ENCODE data around the gene RNLS. TPM values are rescaled to one million over a fixed set of nuclear protein-coding genes. Genes with fewer than 3 reads are reported as not detected.

RNLS gene
- total and polyA plus RNA-seq, 2 of the 4 experiments (the other 2 are of a cell fraction): 4.5 to 7.0 TPM

- 83% methylated on average over 1 of the region's 2 CpGs; no CpG with 5 or more reads in 1 of the 2 experiments for WGBS, 2 experiments (ENCODE audit: extremely low coverage in 2 of 2, insufficient read length in 1 of 2)
- Histone ChIP-seq H3K4ac (ENCODE audit: low read depth, low read length) (no peak overlapping the region), H4K20me1 (ENCODE audit: insufficient read depth, low read length) (no peaks in the 10 kb centered on the region), H3K4me1 (ENCODE audit: control insufficient read depth, insufficient read depth, low read length) (peaks cover 3% of the 10 kb centered on the region), H3K9me1 (ENCODE audit: insufficient read depth, low read length) (peaks cover 5% of the 10 kb centered on the region; the same call in 1 of the 2 replicates), H4K91ac (ENCODE audit: insufficient read depth, low read depth, low read length) (no peak overlapping the region), H3K23ac (ENCODE audit: low read depth, low read length) (no peak overlapping the region), H3K27ac (ENCODE audit: insufficient read depth, low read length) (no peak overlapping the region), H3K14ac (replicated peaks; ENCODE audit: low read depth, low read length) (peak overlapping the region; percentile 34; the same call in 1 of the 2 replicates), H3K56ac (ENCODE audit: extremely low read depth, insufficient read depth, low read length) (no peak overlapping the region), H2BK15ac (ENCODE audit: low read depth, low read length) (no peak overlapping the region), H3K4me2 (ENCODE audit: low read depth, low read length) (no peak overlapping the region), H2AK5ac (ENCODE audit: low read depth, low read length) (no peak overlapping the region), H2AFZ (replicated peaks; ENCODE audit: low read length, poor library complexity) (no peak overlapping the region), H3K18ac (ENCODE audit: low read depth, low read length) (no peak overlapping the region), H3K4me3 (ENCODE audit: insufficient read depth, low read depth, low read length) (no peak overlapping the region), H2BK5ac (ENCODE audit: low read depth, low read length, poor library complexity, severe bottlenecking) (no peak overlapping the region), H3K79me1 (ENCODE audit: low read depth in 1 of 2, low read length in 2 of 2) (no peaks in the 10 kb centered on the region), H2BK20ac (ENCODE audit: low read depth, low read length) (no peak overlapping the region), H3K9me3 (ENCODE audit: control insufficient read depth, insufficient read depth, low read length) (no peaks in the 10 kb centered on the region), H4K5ac (ENCODE audit: low read depth, low read length) (no peak overlapping the region), H2BK120ac (ENCODE audit: low read depth, low read length) (no peak overlapping the region), H2AK9ac (replicated peaks; ENCODE audit: low read depth, low read length, poor library complexity) (no peak overlapping the region), H3K27me3 (ENCODE audit: control insufficient read depth, insufficient read depth, low read length) (no peaks in the 10 kb centered on the region), H3K9ac (ENCODE audit: low read depth, low read length) (no peak overlapping the region), H4K8ac (ENCODE audit: low read depth in 2 of 2, low read length in 2 of 2) (no peak overlapping the region), H3K36me3 (ENCODE audit: control insufficient read depth, insufficient read depth, low read length) (no peaks in the 10 kb centered on the region)
- dilution Hi-C loops (cut with HindIII; ENCODE audit: low sequenced_read_pairs, unreplicated experiment) (no loop called here), in situ Hi-C loops (cut with MboI; ENCODE audit: low sequenced_read_pairs) (no loop called here), intact Hi-C loops (cut with micrococcal nuclease) (loop anchor here (10.0 kb wide), 1 partner anchor 385 kb away; the partner anchor contains the start of genes KLLN and PTEN)
- TF ChIP-seq SMC3 (IDR thresholded peaks at IDR 0.05; ENCODE audit: low read depth, low read length): no peak
- no peak for TF ChIP-seq ELK1 (IDR thresholded peaks at IDR 0.05; ENCODE audit: borderline replicate concordance, low read depth, low read length)
- no peak for TF ChIP-seq BHLHE40 (IDR thresholded peaks at IDR 0.05; ENCODE audit: low read depth, low read length)
- no peak for TF ChIP-seq CTCF (conservative IDR thresholded peaks at IDR 0.05; ENCODE audit: low read depth, low read length)
- no peak for TF ChIP-seq CEBPB (IDR thresholded peaks at IDR 0.05; ENCODE audit: low read depth, low read length)
- no peak for TF ChIP-seq FOS (IDR thresholded peaks at IDR 0.05; ENCODE audit: low read depth, low read length)
- no peak for TF ChIP-seq POLR2A (IDR thresholded peaks at IDR 0.05; ENCODE audit: low read depth, low read length)
- no peak for TF ChIP-seq MXI1 (IDR thresholded peaks at IDR 0.05; ENCODE audit: borderline replicate concordance, low read depth, low read length)
- TF ChIP-seq RCOR1 (IDR thresholded peaks at IDR 0.05; ENCODE audit: insufficient replicate concordance, low read length): no peak
- TF ChIP-seq CHD1 (IDR thresholded peaks at IDR 0.05; ENCODE audit: low read depth, low read length): no peak
- no peak for TF ChIP-seq RAD21 (IDR thresholded peaks at IDR 0.05; ENCODE audit: low read length)
- no peak for TF ChIP-seq NFE2L2 (IDR thresholded peaks at IDR 0.05; ENCODE audit: low read depth, low read length)
- TF ChIP-seq RFX5 (IDR thresholded peaks at IDR 0.05; ENCODE audit: low read depth, low read length): no peak
- no peak for TF ChIP-seq USF2 (IDR thresholded peaks at IDR 0.05; ENCODE audit: low read depth, low read length)
- TF ChIP-seq MAZ (IDR thresholded peaks at IDR 0.05; ENCODE audit: borderline replicate concordance, low read depth, low read length): no peak
- DNase-seq (no peak), ATAC-seq (ENCODE audit: low read depth) (no peak)
- POLR2A ChIA-PET (ENCODE audit: unreplicated experiment): no interaction called here
- BruUV-seq (replicated peaks): no TSS peak
- CTCF ChIA-PET: no interaction called here
Measured at GRCh38 chr10:88249450-88249849, 333.7 kb downstream of the RNLS start.

All from IMR-90 (cell line).